ENCODE data around the gene KRTAP4-9. TPM values are rescaled to one million over a fixed set of nuclear protein-coding genes. Genes with fewer than 3 reads are reported as not detected.
"Not testable (repeated sequence)": the region's sequence is repeated elsewhere in the genome, so short reads cannot be mapped to it uniquely, and the experiment has no call there.

The KRTAP4-9 gene
- total RNA-seq, 1 donor from 2014 or later: not detected

GRCh38 chr17:41084100-41084856 is 20.9 kb upstream of the KRTAP4-9 start, which contains the start of gene KRTAP4-7:
TSS of gene KRTAP4-7 (plus strand) at chr17:41084150. CDS start at chr17:41084207, 57 bp downstream.
- intact Hi-C loops (cut with DNase I); DNase-seq (ENCODE audit: missing footprints); ATAC-seq: not testable (repeated sequence)

- DNase-seq (ENCODE audit: missing footprints); intact Hi-C loops (cut with DNase I); ATAC-seq: not testable (repeated sequence)
Measured at GRCh38 chr17:41088760-41089352, 16.3 kb upstream of the KRTAP4-9 start.

GRCh38 chr17:41096055-41096454 is 9.1 kb upstream of the KRTAP4-9 start:
- DNase-seq (ENCODE audit: missing footprints): no peak
- ATAC-seq: no peak
- intact Hi-C loops (cut with DNase I): no loop called here

GRCh38 chr17:41098042-41098441 is 7.1 kb upstream of the KRTAP4-9 start, which contains the start of gene KRTAP4-8:
TSS of gene KRTAP4-8 (minus strand) at chr17:41098142. CDS start at chr17:41098084, 58 bp downstream.
- intact Hi-C loops (cut with DNase I): no loop called here
- ATAC-seq: no peak
- no peak for DNase-seq (ENCODE audit: missing footprints)

- ATAC-seq: no peak
- intact Hi-C loops (cut with DNase I): no loop called here
- DNase-seq (ENCODE audit: missing footprints): no peak
Measured at GRCh38 chr17:41098481-41098880, 6.7 kb upstream of the KRTAP4-9 start.

- ATAC-seq; intact Hi-C loops (cut with DNase I); DNase-seq (ENCODE audit: missing footprints): not testable (repeated sequence)
Measured at GRCh38 chr17:41099682-41100480, 5.3 kb upstream of the KRTAP4-9 start.

GRCh38 chr17:41101586-41102259 is 3.5 kb upstream of the KRTAP4-9 start, which contains the start of gene KRTAP4-16:
TSS of gene KRTAP4-16 (minus strand) at chr17:41102209. CDS start at chr17:41102209, 0 bp downstream.
- intact Hi-C loops (cut with DNase I): no loop called here
- no peak for DNase-seq (ENCODE audit: missing footprints)

GRCh38 chr17:41103896-41104295 is 1.3 kb upstream of the KRTAP4-9 start:
- no peak for DNase-seq (ENCODE audit: missing footprints)
- no peak for ATAC-seq
- intact Hi-C loops (cut with DNase I): no loop called here

More at GRCh38 chr17:41101586-41102259, 3.5 kb upstream of the KRTAP4-9 start, which contains the start of gene KRTAP4-16:
- ATAC-seq: no peak

GRCh38 chr17:41104386-41105038 is 677 bp upstream of the KRTAP4-9 start:
- DNase-seq (ENCODE audit: missing footprints); intact Hi-C loops (cut with DNase I); ATAC-seq: not testable (repeated sequence)

GRCh38 chr17:41107941-41108450 is 2.8 kb downstream of the KRTAP4-9 start:
- intact Hi-C loops (cut with DNase I): no loop called here
- DNase-seq (ENCODE audit: missing footprints) (no peak), ATAC-seq (no peak)

GRCh38 chr17:41108728-41109386 is 3.7 kb downstream of the KRTAP4-9 start:
- intact Hi-C loops (cut with DNase I); DNase-seq (ENCODE audit: missing footprints); ATAC-seq: not testable (repeated sequence)

- ATAC-seq (no peak), DNase-seq (ENCODE audit: missing footprints) (no peak)
- intact Hi-C loops (cut with DNase I): no loop called here
Measured at GRCh38 chr17:41111151-41111885, 6.1 kb downstream of the KRTAP4-9 start.

GRCh38 chr17:41116297-41116696 is 11.1 kb downstream of the KRTAP4-9 start:
- no peak for DNase-seq (ENCODE audit: missing footprints)
- intact Hi-C loops (cut with DNase I): no loop called here
- no peak for ATAC-seq

- ATAC-seq; intact Hi-C loops (cut with DNase I); DNase-seq (ENCODE audit: missing footprints): not testable (repeated sequence)
Measured at GRCh38 chr17:41117846-41118386, 12.7 kb downstream of the KRTAP4-9 start, which contains the start of gene KRTAP4-11. TSS of gene KRTAP4-11 (minus strand) at chr17:41118373. CDS start at chr17:41118315, 58 bp downstream.

GRCh38 chr17:41118721-41119120 is 13.5 kb downstream of the KRTAP4-9 start:
- ATAC-seq: no peak
- intact Hi-C loops (cut with DNase I): no loop called here
- DNase-seq (ENCODE audit: missing footprints): no peak

Data from Right ventricle myocardium inferior (tissue), 1 donor.